ENCODE measurements around the gene KDF1.
A peak's percentile ranks its signal among the peaks of the same experiment; 100 is the strongest.
"Not testable (repeated sequence)": the region's sequence is repeated elsewhere in the genome, so short reads cannot be mapped to it uniquely, and the experiment has no call there.

The KDF1 gene

GRCh38 chr1:26994020-26994786, 33.9 kb upstream of the KDF1 start:
- DNase-seq = no peak

GRCh38 chr1:26993237-26994019, 33.2 kb upstream of the KDF1 start, which contains the start of gene TRNP1:
Gene TRNP1 (plus strand): TSS chr1:26993692. CDS start chr1:26993787, 95 bp downstream.
- peak; percentile 70 for DNase-seq

- DNase-seq = peak; percentile 39
Measured at GRCh38 chr1:26991310-26992116, 31.2 kb upstream of the KDF1 start.

- not testable (repeated sequence) for DNase-seq
Measured at GRCh38 chr1:26989403-26990109, 29.3 kb upstream of the KDF1 start.

GRCh38 chr1:26986658-26987057, 26.4 kb upstream of the KDF1 start:
- DNase-seq = no peak

GRCh38 chr1:26984291-26984690, 24.0 kb upstream of the KDF1 start:
- no peak for DNase-seq

GRCh38 chr1:26983863-26984262, 23.6 kb upstream of the KDF1 start:
- DNase-seq = no peak

- DNase-seq = no peak
Measured at GRCh38 chr1:26981146-26981846, 21.0 kb upstream of the KDF1 start.

GRCh38 chr1:26978901-26979300, 18.6 kb upstream of the KDF1 start:
- DNase-seq = no peak

GRCh38 chr1:26976621-26977510, 16.6 kb upstream of the KDF1 start:
- no peak for DNase-seq

GRCh38 chr1:26972821-26973220, 12.6 kb upstream of the KDF1 start:
- DNase-seq = no peak

GRCh38 chr1:26972390-26972789, 12.1 kb upstream of the KDF1 start:
- DNase-seq = no peak

GRCh38 chr1:26971590-26971989, 11.3 kb upstream of the KDF1 start:
- no peak for DNase-seq

GRCh38 chr1:26970810-26971209, 10.5 kb upstream of the KDF1 start:
- no peak for DNase-seq

- no peak for DNase-seq
Measured at GRCh38 chr1:26965628-26966027, 5.4 kb upstream of the KDF1 start.

GRCh38 chr1:26965213-26965612, 4.9 kb upstream of the KDF1 start:
- DNase-seq = no peak

- no peak for DNase-seq
Measured at GRCh38 chr1:26961826-26962225, 1.6 kb upstream of the KDF1 start.

GRCh38 chr1:26960625-26960966, 328 bp upstream of the KDF1 start:
- DNase-seq = no peak

GRCh38 chr1:26959270-26959669, 998 bp downstream of the KDF1 start:
- no peak for DNase-seq

- no peak for DNase-seq
Measured at GRCh38 chr1:26957306-26957705, 3.0 kb downstream of the KDF1 start.

GRCh38 chr1:26956321-26956720, 3.9 kb downstream of the KDF1 start:
- DNase-seq = no peak
